H9 (cell line): ENCODE results near the gene RPL27A. TPM values are rescaled to one million over a fixed set of nuclear protein-coding genes. Genes with fewer than 3 reads are reported as not detected.

Experiments used
- DNase-seq: peaks from one replicate; pipeline ENCODE4 v3.0.0-alpha.2; 2017
- H2AFZ ChIP-seq: one replicate; pipeline ENCODE4 v1.6.1; 2013; ENCODE audit warnings: mild to moderate bottlenecking, low read length, control low read depth, moderate library complexity
- H2AK5ac ChIP-seq: 2 replicates; pipeline ENCODE4 v1.6.1; 2013; ENCODE audit warnings: low read length, control low read depth, mixed read lengths; ENCODE audit not compliant: insufficient read length
- H2BK120ac ChIP-seq: one replicate; pipeline ENCODE4 v1.6.1; 2013; ENCODE audit warnings: low read depth, mild to moderate bottlenecking, low read length, control low read depth, inconsistent platforms; ENCODE audit not compliant: poor library complexity, severe bottlenecking
- H2BK12ac ChIP-seq: 2 replicates; pipeline ENCODE4 v1.6.1; 2013; ENCODE audit warnings: low read length, control low read depth, mixed read lengths, low read depth; ENCODE audit not compliant: insufficient read length
- H2BK15ac ChIP-seq: 2 replicates; pipeline ENCODE4 v1.6.1; 2013; ENCODE audit warnings: low read depth, low read length, control low read depth
- H2BK20ac ChIP-seq: one replicate; pipeline ENCODE4 v1.6.1; 2013; ENCODE audit warnings: low read depth, mild to moderate bottlenecking, low read length, control low read depth, inconsistent platforms; ENCODE audit not compliant: poor library complexity, severe bottlenecking
- H2BK5ac ChIP-seq: 2 replicates; pipeline ENCODE4 v1.6.1; 2013; ENCODE audit warnings: low read length, control low read depth, mixed read lengths; ENCODE audit not compliant: insufficient read length
- H3K14ac ChIP-seq: 2 replicates; pipeline ENCODE4 v1.6.1; 2013; ENCODE audit warnings: low read length, control low read depth; ENCODE audit not compliant: insufficient read depth
- H3K18ac ChIP-seq: 2 replicates; pipeline ENCODE4 v1.6.1; 2013; ENCODE audit warnings: low read depth, mild to moderate bottlenecking, mixed read lengths, low read length, control low read depth; ENCODE audit not compliant: insufficient read length
- H3K23ac ChIP-seq: 2 replicates; pipeline ENCODE4 v1.6.1; 2013; ENCODE audit warnings: low read length, control low read depth, mixed read lengths, low read depth; ENCODE audit not compliant: insufficient read length
- H3K23me2 ChIP-seq: 2 replicates; pipeline ENCODE4 v1.6.1; 2013; ENCODE audit warnings: low read depth, mild to moderate bottlenecking, mixed read lengths, low read length, control low read depth; ENCODE audit not compliant: insufficient read length, poor library complexity, severe bottlenecking
- H3K27ac ChIP-seq: 2 replicates; pipeline ENCODE4 v1.5.1; 2013; ENCODE audit warnings: low read length, control low read depth, mixed read lengths, low read depth; ENCODE audit not compliant: insufficient read length
- H3K27me3 ChIP-seq: 2 replicates; pipeline ENCODE4 v1.6.1; 2013; ENCODE audit warnings: low read length, control low read depth, inconsistent platforms; ENCODE audit not compliant: insufficient read depth
- H3K4ac ChIP-seq: 2 replicates; pipeline ENCODE4 v1.6.1; 2013; ENCODE audit warnings: low read depth, mild to moderate bottlenecking, control low read depth, inconsistent platforms, low read length, moderate library complexity
- H3K4me1 ChIP-seq: 2 replicates; pipeline ENCODE4 v1.6.1; 2013; ENCODE audit warnings: low read length, control low read depth, inconsistent platforms; ENCODE audit not compliant: insufficient read depth
- H3K4me2 ChIP-seq: 2 replicates; pipeline ENCODE4 v1.6.1; 2013; ENCODE audit warnings: low read length, control low read depth, mixed read lengths; ENCODE audit not compliant: insufficient read length, insufficient read depth
- H3K56ac ChIP-seq: 2 replicates; pipeline ENCODE4 v1.6.1; 2013; ENCODE audit warnings: low read depth, mild to moderate bottlenecking, mixed read lengths, low read length, control low read depth; ENCODE audit not compliant: insufficient read length
- H3K79me1 ChIP-seq: 2 replicates; pipeline ENCODE4 v1.6.1; 2013; ENCODE audit warnings: low read depth, mild to moderate bottlenecking, moderate library complexity, low read length, control low read depth, inconsistent platforms; ENCODE audit not compliant: insufficient read depth, poor library complexity, severe bottlenecking
- H3K79me2 ChIP-seq: 2 replicates; pipeline ENCODE4 v1.6.1; 2013; ENCODE audit warnings: low read length, control low read depth, inconsistent platforms; ENCODE audit not compliant: insufficient read depth
- H3K9ac ChIP-seq: 2 replicates; pipeline ENCODE4 v1.6.1; 2013; ENCODE audit warnings: low read length, control low read depth, mixed read lengths; ENCODE audit not compliant: insufficient read length; ENCODE audit errors: extremely low read depth
- H3K9me3 ChIP-seq: one replicate; pipeline ENCODE4 v1.6.1; 2013; ENCODE audit warnings: low read depth, low read length, inconsistent platforms; ENCODE audit not compliant: control insufficient read depth
- H3T11ph ChIP-seq: one replicate; pipeline ENCODE4 v1.6.1; 2013; ENCODE audit warnings: mild to moderate bottlenecking, low read length, control low read depth, inconsistent platforms
- H4K20me1 ChIP-seq: one replicate; pipeline ENCODE4 v1.6.1; 2013; ENCODE audit not compliant: control insufficient read depth, insufficient read length, insufficient read depth
- H4K5ac ChIP-seq: 2 replicates; pipeline ENCODE4 v1.6.1; 2013; ENCODE audit warnings: low read depth, mild to moderate bottlenecking, mixed read lengths, low read length, control low read depth; ENCODE audit not compliant: insufficient read length
- H4K8ac ChIP-seq: replicated peaks from 2 replicates; pipeline ENCODE4 v1.6.1; 2013; ENCODE audit warnings: low read length, control low read depth, mixed read lengths, low read depth; ENCODE audit not compliant: insufficient read length
- H4K91ac ChIP-seq: 2 replicates; pipeline ENCODE4 v1.6.1; 2013; ENCODE audit warnings: low read depth, mild to moderate bottlenecking, moderate library complexity, mixed read lengths, low read length, control low read depth; ENCODE audit not compliant: insufficient read length
- H3K27ac Mint-ChIP-seq, 3 experiments: 2 replicates in 2 of 3; 3 replicates in 1 of 3; pipeline ENCODE4 v1.8.0; 2020 to 2021; ENCODE audit warnings: mixed read lengths in 3 of 3, mild to moderate bottlenecking in 1 of 3, moderate library complexity in 1 of 3
- H3K27me3 Mint-ChIP-seq: 2 replicates; pipeline ENCODE4 v1.8.0; 2021; ENCODE audit warnings: low read depth, mild to moderate bottlenecking, moderate library complexity, mixed read lengths
- H3K36me3 Mint-ChIP-seq, 3 experiments: 2 replicates in 2 of 3; 3 replicates in 1 of 3; pipeline ENCODE4 v1.8.0; 2020 to 2021; ENCODE audit warnings: low read depth in 3 of 3, mixed read lengths in 3 of 3; ENCODE audit not compliant: insufficient read depth in 1 of 3
- H3K4me1 Mint-ChIP-seq, 2 experiments: 2 replicates each; pipeline ENCODE4 v1.8.0; 2020; ENCODE audit warnings: mixed read lengths in 2 of 2
- H3K4me3 Mint-ChIP-seq, 2 experiments: 2 replicates in 1 of 2; 3 replicates in 1 of 2; pipeline ENCODE4 v1.8.0; 2020 to 2021; ENCODE audit warnings: mild to moderate bottlenecking in 2 of 2, mixed read lengths in 2 of 2, moderate library complexity in 1 of 2
- H3K9me3 Mint-ChIP-seq, 2 experiments: 2 replicates in 1 of 2; 3 replicates in 1 of 2; pipeline ENCODE4 v1.8.0; 2020; ENCODE audit warnings: mild to moderate bottlenecking in 2 of 2, mixed read lengths in 2 of 2, moderate library complexity in 1 of 2
- WGBS: extraction: QIAGEN DNeasy Blood & Tissue Kit; methylation state at CpG from one replicate; pipeline ENCODE4 v1.1.7; 2013; ENCODE audit warnings: missing lambda C conversion rate, low lambda C conversion rate, mixed read lengths; ENCODE audit not compliant: insufficient read length; ENCODE audit errors: extremely low coverage; 5-methylcytosine and 5-hydroxymethylcytosine counted together
- total RNA-seq: library from RNA; stranded (reverse); gene quantifications from 2 replicates; pipeline ENCODE4 v1.2.1, GENCODE V29; 2021
- TF ChIP-seq, protein P1 (sequence below): fragments of 200-600 bp; sonication (generic); conservative IDR thresholded peaks from 3 replicates; pipeline ENCODE4 v1.8.0; 2021; ENCODE audit warnings: antibody characterized with exemption, mild to moderate bottlenecking

Gene RPL27A
- total RNA-seq, 1 experiment from 2014 or later, result 1,152 TPM

DNA sequence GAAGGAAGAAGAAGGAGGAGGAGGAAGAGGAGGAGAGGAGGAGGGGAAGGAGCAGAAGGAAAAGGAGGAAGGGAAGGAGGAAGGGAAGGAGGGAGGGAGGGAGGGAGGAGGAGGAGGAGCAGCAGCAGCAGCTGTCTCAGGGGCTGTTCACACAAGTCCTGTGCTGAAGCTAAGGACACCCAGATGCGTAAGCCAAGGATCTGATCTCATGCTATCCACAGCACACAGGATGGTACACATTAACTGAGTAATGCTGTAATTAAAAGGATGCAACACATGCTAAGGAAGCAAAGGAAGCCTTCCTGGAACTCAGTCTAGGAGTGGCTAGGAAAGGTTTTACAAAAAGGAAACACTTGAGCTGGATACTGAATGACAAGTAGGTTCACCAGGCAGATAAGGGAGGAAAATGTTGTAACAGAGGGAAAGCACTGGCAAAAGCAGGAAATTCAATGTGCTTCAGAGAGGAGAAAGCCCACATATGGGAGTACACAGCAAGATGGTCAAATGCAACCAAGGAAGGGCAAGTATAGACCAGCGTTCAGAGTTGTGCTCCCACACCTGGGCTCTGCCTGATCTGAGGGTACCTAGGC lies 32.1 kb upstream of the RPL27A start:
- H2BK120ac ChIP-seq, result no peak overlapping the region
- H3K27me3 ChIP-seq, result no peaks in the 10 kb centered on the region
- H3K4me1 ChIP-seq, result no peaks in the 10 kb centered on the region
- H3K9ac ChIP-seq, result no peak overlapping the region
- H4K91ac ChIP-seq, result no peak overlapping the region
- no peaks in the 10 kb centered on the region for H3K79me2 ChIP-seq
- H3K56ac ChIP-seq, result no peak overlapping the region
- TF ChIP-seq, protein P1, sequence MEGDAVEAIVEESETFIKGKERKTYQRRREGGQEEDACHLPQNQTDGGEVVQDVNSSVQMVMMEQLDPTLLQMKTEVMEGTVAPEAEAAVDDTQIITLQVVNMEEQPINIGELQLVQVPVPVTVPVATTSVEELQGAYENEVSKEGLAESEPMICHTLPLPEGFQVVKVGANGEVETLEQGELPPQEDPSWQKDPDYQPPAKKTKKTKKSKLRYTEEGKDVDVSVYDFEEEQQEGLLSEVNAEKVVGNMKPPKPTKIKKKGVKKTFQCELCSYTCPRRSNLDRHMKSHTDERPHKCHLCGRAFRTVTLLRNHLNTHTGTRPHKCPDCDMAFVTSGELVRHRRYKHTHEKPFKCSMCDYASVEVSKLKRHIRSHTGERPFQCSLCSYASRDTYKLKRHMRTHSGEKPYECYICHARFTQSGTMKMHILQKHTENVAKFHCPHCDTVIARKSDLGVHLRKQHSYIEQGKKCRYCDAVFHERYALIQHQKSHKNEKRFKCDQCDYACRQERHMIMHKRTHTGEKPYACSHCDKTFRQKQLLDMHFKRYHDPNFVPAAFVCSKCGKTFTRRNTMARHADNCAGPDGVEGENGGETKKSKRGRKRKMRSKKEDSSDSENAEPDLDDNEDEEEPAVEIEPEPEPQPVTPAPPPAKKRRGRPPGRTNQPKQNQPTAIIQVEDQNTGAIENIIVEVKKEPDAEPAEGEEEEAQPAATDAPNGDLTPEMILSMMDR, result no peak
- no peaks in the 10 kb centered on the region for H3K23me2 ChIP-seq
- no peak overlapping the region for H2AK5ac ChIP-seq
- Mint-ChIP-seq H3K4me3 (no peak overlapping the region), H3K36me3 (no peaks in the 10 kb centered on the region; a peak in 1 of 7 replicates), H3K27ac (no peak overlapping the region), H3K4me1 (no peaks in the 10 kb centered on the region), H3K27me3 (no peaks in the 10 kb centered on the region), H3K9me3 (no peaks in the 10 kb centered on the region; a peak in 1 of 5 replicates)
- no peak overlapping the region for H3K4me2 ChIP-seq
- no peak overlapping the region; the same call in 1 of the 2 replicates for H3K14ac ChIP-seq
- H3K79me1 ChIP-seq, result no peaks in the 10 kb centered on the region
- H4K20me1 ChIP-seq, result no peaks in the 10 kb centered on the region
- no peak overlapping the region for H2BK15ac ChIP-seq
- no peak overlapping the region for H4K5ac ChIP-seq
- no peak overlapping the region for H2BK20ac ChIP-seq
- no peak overlapping the region for H2BK12ac ChIP-seq
- no peak overlapping the region for H3K18ac ChIP-seq
- H3K4ac ChIP-seq, result no peak overlapping the region
- H3K23ac ChIP-seq, result no peak overlapping the region
- H2AFZ ChIP-seq, result no peak overlapping the region
- no peak overlapping the region for H3K27ac ChIP-seq
- no peaks in the 10 kb centered on the region for H3K9me3 ChIP-seq
- no peak for DNase-seq
- WGBS, result no CpG with 5 or more reads among the region's 2 CpGs
- no peak overlapping the region for H4K8ac ChIP-seq
- H2BK5ac ChIP-seq, result no peak overlapping the region
- no peak overlapping the region for H3T11ph ChIP-seq
